HG03575 (cell line): Measurements from ENCODE around the gene WDR83.
A peak's percentile ranks its signal among the peaks of the same experiment; 100 is the strongest.
"Not testable (repeated sequence)": the region's sequence is repeated elsewhere in the genome, so short reads cannot be mapped to it uniquely, and the experiment has no call there.

Experiments used
- ATAC-seq: cut with Tn5 transposase; IDR thresholded peaks from one replicate; pipeline ENCODE4 v1.9.1; 2021; ENCODE audit not compliant: unreplicated experiment, insufficient number of reproducible peaks, low FRiP score; ENCODE audit errors: extremely low read depth

Gene WDR83

GRCh38 chr19:12678039-12678438, 11.4 kb downstream of the WDR83 start:
- ATAC-seq, result not testable (repeated sequence)

- no peak for ATAC-seq
These were observed 13.4 kb downstream of the WDR83 start for GRCh38 chr19:12680034-12680433.

- ATAC-seq, result peak; percentile 38
These were observed 14.7 kb downstream of the WDR83 start, which contains the start of gene DHPS for GRCh38 chr19:12681074-12681987. DHPS (minus strand) TSS chr19:12681880; CDS start chr19:12681766, 114 bp downstream.

- no peak for ATAC-seq
These were observed 19.2 kb downstream of the WDR83 start for GRCh38 chr19:12685831-12686230.

DNA sequence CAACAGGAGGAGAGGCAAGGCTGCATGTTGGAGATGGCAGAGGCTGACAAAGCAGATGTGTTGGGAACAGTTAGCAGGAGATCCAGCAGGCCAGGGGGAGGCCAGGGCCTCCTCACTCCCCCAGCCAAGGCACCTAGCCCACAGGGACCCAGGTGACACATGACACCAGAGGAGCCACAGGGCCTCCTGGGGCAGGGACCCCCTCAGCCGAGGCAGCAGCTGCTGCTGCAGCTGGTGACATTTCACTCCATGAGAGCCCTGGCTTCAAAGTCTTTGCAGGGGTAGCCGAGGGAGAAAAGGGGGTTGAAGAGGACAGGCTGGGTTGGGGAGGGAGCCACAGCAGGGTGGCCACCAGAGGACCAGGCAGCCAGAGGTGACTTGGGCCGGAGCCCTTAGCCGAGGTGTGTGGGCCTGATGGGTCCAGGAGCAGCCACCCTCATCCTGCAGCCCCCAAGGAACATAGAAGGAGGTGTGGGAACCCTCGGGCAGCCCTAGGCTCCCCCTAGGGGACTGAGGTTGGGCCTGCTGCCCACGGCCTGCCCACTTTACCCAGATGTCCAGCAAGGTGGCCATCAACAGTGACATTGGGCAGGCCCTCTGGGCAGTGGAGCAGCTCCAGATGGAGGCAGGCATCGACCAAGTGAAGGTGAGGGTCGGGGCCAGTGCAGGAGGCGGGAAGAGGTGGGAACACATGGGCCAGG, 21.0 kb downstream of the WDR83 start, which contains the start of gene GNG14:
TSS of gene GNG14 (plus strand) at position 503 of the 701 bp plus-strand sequence. CDS start at position 554, 51 bp downstream.
- ATAC-seq, result no peak

- no peak for ATAC-seq
These were observed 22.4 kb downstream of the WDR83 start for GRCh38 chr19:12689012-12689411.

GRCh38 chr19:12689581-12690216, 23.1 kb downstream of the WDR83 start:
- no peak for ATAC-seq

DNA sequence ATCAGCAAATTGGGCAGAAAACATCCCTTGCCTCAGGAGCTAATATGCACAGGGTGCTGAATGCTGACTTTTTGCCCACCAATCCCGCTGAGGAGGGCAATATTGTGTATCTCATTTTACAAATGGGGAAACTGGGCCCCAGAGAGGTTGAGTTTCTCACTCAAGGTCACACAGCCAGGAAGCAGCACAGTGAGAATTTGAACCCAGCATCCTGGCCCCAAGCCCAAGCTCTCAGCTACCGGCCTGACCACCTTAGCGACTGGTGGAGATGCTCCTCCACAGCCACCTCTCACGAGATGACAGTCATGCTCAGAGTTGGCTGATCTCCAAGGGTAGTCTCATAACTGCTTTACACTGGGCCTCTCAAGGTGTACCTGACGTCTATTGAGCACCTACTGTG, 26.4 kb downstream of the WDR83 start:
- ATAC-seq, result no peak

GRCh38 chr19:12694641-12695040, 28.0 kb downstream of the WDR83 start:
- ATAC-seq, result no peak

- ATAC-seq, result no peak
These were observed 28.5 kb downstream of the WDR83 start for GRCh38 chr19:12695096-12695495.

DNA sequence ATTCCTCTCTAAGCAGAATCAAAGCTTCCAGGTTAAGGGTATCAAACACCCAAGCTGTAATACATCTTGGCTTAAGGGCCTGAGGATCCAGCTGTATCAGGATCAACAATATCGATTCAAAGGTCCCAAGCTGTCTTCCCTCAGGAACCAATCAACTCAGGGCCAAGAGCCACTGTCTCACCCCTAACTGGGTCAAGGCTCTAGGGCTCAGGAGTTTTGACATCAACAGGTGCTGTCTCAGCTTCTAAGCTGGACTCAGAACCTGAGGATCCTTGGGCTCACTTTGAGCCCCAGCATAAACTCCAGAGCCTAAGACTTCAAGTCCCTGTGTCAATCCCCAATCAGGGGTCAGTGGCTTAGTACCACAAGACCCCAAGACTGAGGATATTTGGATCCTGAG, 28.9 kb downstream of the WDR83 start:
- ATAC-seq, result no peak

DNA sequence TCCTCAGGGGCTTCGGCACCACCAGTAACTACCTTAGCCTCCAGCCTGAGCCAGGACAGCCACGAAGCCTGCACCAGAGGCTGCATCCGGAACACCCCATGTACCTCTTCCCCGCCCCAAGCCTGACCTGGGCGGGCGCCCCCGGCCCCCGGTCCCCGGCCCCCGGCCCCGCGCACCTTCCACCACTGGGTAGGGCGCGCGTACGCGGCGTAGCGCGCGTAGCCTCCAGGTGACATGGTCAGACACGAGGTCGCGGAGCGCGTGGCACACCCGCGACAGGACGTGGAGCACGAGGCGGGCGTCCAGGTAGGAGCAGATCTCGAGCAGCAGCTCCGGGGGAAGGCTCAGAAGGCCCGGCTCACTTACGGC, 29.4 kb downstream of the WDR83 start:
- no peak for ATAC-seq

- no peak for ATAC-seq
These were observed 30.0 kb downstream of the WDR83 start, which contains the start of gene FBXW9 for GRCh38 chr19:12696366-12697335. FBXW9 (minus strand) TSS chr19:12696631; CDS start chr19:12696581, 50 bp downstream.

GRCh38 chr19:12697425-12697824, 30.8 kb downstream of the WDR83 start:
- not testable (repeated sequence) for ATAC-seq

DNA sequence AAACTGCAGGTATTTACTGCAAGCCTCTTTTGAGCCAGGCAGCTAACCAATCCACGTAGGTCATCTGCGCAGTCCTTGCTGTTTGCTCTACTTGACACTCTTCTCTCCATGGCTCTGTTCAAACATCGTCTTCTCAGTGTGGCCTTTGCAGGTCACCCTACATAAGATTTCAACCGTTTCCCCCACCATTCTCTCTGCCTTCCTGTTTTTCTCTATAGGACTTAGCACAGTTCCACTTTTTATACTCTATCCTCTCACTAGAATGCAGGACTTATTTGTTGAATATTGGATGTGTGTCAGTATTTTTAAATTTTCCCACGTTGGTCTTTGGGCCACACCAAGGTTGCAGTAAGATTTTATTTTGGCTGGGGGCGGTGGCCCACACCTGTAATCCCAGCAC, 31.5 kb downstream of the WDR83 start:
- no peak for ATAC-seq

DNA sequence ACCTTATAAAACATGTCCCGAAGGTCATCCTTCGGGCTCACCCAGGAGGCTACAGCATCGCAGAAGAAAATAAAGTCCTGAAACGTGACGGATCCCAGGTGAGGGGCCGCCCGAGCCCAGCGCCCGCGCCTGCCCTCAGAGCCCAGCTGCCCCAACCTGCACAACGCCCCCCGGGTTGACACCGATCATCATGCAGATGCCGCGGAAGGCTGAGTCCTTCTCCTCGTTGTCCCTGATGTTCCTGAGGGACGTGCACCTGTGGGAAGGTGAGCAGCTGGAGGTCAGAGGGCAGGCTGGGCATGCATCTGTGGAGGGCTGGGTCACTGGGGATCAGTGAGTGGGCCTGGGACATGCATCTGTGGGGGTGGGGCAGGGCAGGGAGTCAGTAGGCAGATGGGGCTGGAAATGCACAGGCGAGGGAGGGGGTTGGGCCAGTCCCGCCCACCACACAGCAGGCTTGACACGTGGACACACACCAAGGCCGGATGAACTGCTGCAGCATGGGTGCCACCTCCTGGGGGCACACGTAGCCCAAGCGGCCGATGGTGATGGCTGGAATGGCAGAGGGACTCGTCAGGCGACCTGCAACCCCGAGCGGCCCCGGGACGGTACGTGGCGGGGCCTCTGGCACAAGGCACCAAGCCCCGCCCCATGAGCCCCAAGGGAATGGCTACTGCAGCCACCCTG, 35.1 kb downstream of the WDR83 start:
- no peak for ATAC-seq

DNA sequence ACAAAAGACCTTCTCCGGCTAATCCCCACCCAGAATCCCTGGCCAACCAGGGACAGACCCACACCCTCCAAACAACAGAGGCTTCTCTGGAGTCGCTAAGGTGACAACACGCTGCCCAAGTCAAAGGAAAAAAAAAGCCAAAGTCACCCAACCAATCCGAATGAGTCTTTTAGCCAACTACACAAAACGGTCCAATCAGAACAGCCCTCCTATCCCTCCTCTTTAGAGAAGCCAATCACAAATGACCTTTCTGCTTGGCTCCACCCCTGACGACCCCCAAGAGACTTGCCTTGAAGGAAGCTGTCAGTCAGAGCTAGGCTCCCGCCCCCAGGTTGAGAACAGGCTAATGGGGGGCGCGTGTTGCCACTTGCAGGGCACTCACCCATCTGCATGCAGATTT, 36.4 kb downstream of the WDR83 start:
- no peak for ATAC-seq

DNA sequence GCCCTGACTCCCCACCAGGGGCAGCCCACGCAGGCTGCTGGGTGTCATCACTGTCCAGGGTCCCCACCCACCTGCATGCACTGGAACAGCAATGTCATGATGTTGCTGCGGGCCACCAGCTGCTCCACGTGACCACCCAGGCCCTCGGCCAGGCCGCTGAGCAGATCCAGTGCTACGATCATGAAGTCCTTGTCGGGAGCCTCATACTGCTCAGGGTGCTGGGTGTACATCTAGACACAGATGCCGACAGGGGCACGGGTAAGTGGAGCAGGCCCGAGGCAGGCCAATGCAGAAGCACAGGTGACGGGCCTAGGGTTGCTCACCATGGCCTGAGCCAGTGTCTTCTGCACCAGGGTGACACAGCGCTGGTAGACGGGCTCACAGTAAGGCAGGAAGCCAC, 38.6 kb downstream of the WDR83 start:
- no peak for ATAC-seq
